A673 (cell line): Measurements from ENCODE around the gene ARX. TPM values are rescaled to one million over a fixed set of nuclear protein-coding genes. Genes with fewer than 3 reads are reported as not detected.

Source experiments
- BruUV-seq: library from RNA; stranded (reverse); fragments of 400-500 nt; replicated peaks from 2 replicates; lab custom pipeline; 2021; lab: Mats Ljungman, UMichigan
- CTCF ChIA-PET: fragments of 300-600 bp; sonication (Branson Sonifier 250); formaldehyde crosslinking; loops from one replicate; lab custom pipeline; 2022; ENCODE audit warnings: antibody characterized with exemption; lab: Charles Lee
- POLR2A ChIA-PET: fragments of 300-600 bp; sonication (Branson Sonifier 250); formaldehyde crosslinking; loops from one replicate; lab custom pipeline; 2022; ENCODE audit warnings: antibody characterized with exemption; ENCODE audit not compliant: low non-redundant PET; lab: Charles Lee
- DNase-seq: peaks from one replicate; pipeline ENCODE4 v3.0.0-alpha.2; 2015; ENCODE audit warnings: low spot score
- H3K27ac ChIP-seq: fragments of 200-600 bp; sonication (generic); 2 replicates; pipeline ENCODE4 v1.5.1; 2016; ENCODE audit warnings: mixed run types, low read depth, mild to moderate bottlenecking, mixed read lengths, antibody characterized with exemption, low read length; ENCODE audit not compliant: poor library complexity, severe bottlenecking
- H3K27me3 ChIP-seq: fragments of 200-600 bp; sonication (generic); replicated peaks from 2 replicates; pipeline ENCODE4 v1.6.1; 2017; ENCODE audit warnings: mixed run types, low read depth, mild to moderate bottlenecking, mixed read lengths, antibody characterized with exemption, low read length; ENCODE audit not compliant: insufficient read depth, poor library complexity
- H3K36me3 ChIP-seq: fragments of 200-600 bp; sonication (generic); 2 replicates; pipeline ENCODE4 v1.6.1; 2016; ENCODE audit warnings: mixed run types, mild to moderate bottlenecking, mixed read lengths, antibody characterized with exemption, low read length; ENCODE audit not compliant: insufficient read depth, poor library complexity, severe bottlenecking
- H3K4me1 ChIP-seq: fragments of 200-600 bp; sonication (generic); 2 replicates; pipeline ENCODE4 v1.6.1; 2017; ENCODE audit warnings: mixed run types, mild to moderate bottlenecking, mixed read lengths, antibody characterized with exemption, low read length; ENCODE audit not compliant: insufficient read depth, poor library complexity, severe bottlenecking
- H3K4me3 ChIP-seq: fragments of 200-600 bp; sonication (generic); 2 replicates; pipeline ENCODE4 v1.5.1; 2016; ENCODE audit warnings: low read depth, mixed run types, mild to moderate bottlenecking, mixed read lengths, low read length; ENCODE audit not compliant: poor library complexity, severe bottlenecking
- H3K9me3 ChIP-seq: fragments of 200-600 bp; sonication (generic); 2 replicates; pipeline ENCODE4 v1.6.1; 2016; ENCODE audit warnings: mixed run types, low read depth, mild to moderate bottlenecking, mixed read lengths, antibody characterized with exemption, low read length; ENCODE audit not compliant: poor library complexity, severe bottlenecking
- EZH2 ChIP-seq: fragments of 200-600 bp; sonication (generic); IDR thresholded peaks from 2 replicates; pipeline ENCODE4 v1.6.1; 2017; ENCODE audit warnings: borderline replicate concordance, low read depth, mild to moderate bottlenecking, mixed read lengths, antibody characterized with exemption, low read length; ENCODE audit not compliant: poor library complexity, severe bottlenecking
- intact Hi-C: fragments of 100-400 bp; cut with micrococcal nuclease; formaldehyde crosslinking; loops from one replicate; pipeline ENCODE4 v1.10.0; 2022; ENCODE audit not compliant: unreplicated experiment
- total RNA-seq: library from RNA; stranded (reverse); gene quantifications from 2 replicates; pipeline ENCODE4 v1.2.3, GENCODE V29; 2021
- TF ChIP-seq, protein P1 (sequence below): fragments of 300-800, 200-600 bp; sonication (generic); conservative IDR thresholded peaks from 2 replicates; pipeline ENCODE4 v1.5.1; 2017; ENCODE audit warnings: low read depth, mild to moderate bottlenecking, antibody characterized with exemption, low read length, moderate library complexity, mixed read lengths

Gene ARX
- total RNA-seq, 1 experiment from 2014 or later: 32.0 TPM

DNA sequence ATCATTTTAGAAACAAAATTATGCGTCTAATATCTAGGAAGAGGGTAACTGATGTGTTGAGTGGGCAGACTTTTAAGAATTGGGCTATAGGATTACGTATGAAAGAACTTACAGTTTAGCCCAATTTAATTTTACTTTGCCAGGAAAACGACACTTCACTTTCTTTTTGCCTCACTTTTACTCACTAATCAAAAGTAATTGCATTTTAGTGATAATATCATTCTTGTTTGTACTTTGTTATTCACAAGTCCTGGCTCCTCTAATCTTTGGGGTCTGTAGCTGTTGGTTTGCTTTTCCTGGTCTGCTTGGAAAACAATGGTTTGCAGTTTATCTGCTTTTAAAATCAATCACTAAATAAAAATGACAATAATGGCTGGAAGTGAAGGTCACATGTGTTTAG, 2.9 kb upstream of the ARX start:
- ChIA-PET CTCF (no interaction called here), POLR2A (no interaction called here)
- no TSS peak for BruUV-seq
- Histone ChIP-seq H3K36me3 (no peaks in the 10 kb centered on the region), H3K9me3 (no peaks in the 10 kb centered on the region), H3K27ac (peak overlapping the region; percentile 71), H3K4me1 (peaks cover 36% of the 10 kb centered on the region), H3K27me3 (no peaks in the 10 kb centered on the region), H3K4me3 (no peak overlapping the region)
- intact Hi-C loops: loop anchor here (5.0 to 10.0 kb wide), 3 partner anchors 34 to 266 kb away; no protein-coding TSS in a partner anchor
- DNase-seq: no peak
- no peak for TF ChIP-seq EZH2
- TF ChIP-seq, protein P1, sequence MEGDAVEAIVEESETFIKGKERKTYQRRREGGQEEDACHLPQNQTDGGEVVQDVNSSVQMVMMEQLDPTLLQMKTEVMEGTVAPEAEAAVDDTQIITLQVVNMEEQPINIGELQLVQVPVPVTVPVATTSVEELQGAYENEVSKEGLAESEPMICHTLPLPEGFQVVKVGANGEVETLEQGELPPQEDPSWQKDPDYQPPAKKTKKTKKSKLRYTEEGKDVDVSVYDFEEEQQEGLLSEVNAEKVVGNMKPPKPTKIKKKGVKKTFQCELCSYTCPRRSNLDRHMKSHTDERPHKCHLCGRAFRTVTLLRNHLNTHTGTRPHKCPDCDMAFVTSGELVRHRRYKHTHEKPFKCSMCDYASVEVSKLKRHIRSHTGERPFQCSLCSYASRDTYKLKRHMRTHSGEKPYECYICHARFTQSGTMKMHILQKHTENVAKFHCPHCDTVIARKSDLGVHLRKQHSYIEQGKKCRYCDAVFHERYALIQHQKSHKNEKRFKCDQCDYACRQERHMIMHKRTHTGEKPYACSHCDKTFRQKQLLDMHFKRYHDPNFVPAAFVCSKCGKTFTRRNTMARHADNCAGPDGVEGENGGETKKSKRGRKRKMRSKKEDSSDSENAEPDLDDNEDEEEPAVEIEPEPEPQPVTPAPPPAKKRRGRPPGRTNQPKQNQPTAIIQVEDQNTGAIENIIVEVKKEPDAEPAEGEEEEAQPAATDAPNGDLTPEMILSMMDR: no peak

DNA sequence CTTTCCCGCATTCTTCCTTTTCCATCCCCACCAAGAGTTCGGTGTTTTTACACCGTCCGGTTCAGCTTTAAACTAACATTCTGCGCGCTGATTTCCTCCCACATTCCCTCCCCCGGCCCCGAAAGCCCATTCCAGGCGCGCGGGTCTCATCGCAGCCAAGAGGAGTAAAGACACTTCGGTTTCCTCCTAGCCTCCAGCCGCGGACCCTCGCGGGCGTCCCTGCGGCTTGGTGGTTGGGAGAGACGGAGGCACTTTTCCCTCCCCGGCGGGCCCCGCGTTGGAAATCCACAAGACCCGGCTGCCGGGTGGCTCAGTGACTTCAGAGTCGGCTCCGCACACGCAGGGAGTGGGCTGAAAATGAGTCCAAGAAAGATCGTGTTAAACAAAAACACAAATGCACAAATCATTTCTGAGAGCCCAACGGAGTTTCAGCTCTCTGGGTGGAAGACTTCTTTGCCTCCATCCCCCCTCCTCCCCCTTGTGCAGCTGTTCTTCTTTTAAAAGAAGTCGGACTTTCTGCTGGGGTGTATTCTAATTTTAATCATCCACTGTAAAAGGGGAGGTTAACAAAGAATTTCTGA, 2.0 kb upstream of the ARX start:
- no peaks in the 10 kb centered on the region for H3K36me3 ChIP-seq
- H3K4me3 ChIP-seq: peak overlapping the region; percentile 49
- ChIA-PET POLR2A (no interaction called here), CTCF (interaction anchor here (0.6 kb wide), 1 partner anchor 265 kb away, joined by 3 read pairs; no protein-coding TSS in a partner anchor)
- intact Hi-C loops: loop anchor here (2.0 to 10.0 kb wide), 4 partner anchors 35 to 267 kb away; no protein-coding TSS in a partner anchor
- no peaks in the 10 kb centered on the region for H3K27me3 ChIP-seq
- H3K4me1 ChIP-seq: peaks cover 33% of the 10 kb centered on the region
- peak overlapping the region; percentile 66 for H3K27ac ChIP-seq
- DNase-seq: peak; percentile 79
- H3K9me3 ChIP-seq: no peaks in the 10 kb centered on the region
- peak; percentile 33 for TF ChIP-seq EZH2
- TF ChIP-seq, protein P1: no peak
- no TSS peak for BruUV-seq

DNA sequence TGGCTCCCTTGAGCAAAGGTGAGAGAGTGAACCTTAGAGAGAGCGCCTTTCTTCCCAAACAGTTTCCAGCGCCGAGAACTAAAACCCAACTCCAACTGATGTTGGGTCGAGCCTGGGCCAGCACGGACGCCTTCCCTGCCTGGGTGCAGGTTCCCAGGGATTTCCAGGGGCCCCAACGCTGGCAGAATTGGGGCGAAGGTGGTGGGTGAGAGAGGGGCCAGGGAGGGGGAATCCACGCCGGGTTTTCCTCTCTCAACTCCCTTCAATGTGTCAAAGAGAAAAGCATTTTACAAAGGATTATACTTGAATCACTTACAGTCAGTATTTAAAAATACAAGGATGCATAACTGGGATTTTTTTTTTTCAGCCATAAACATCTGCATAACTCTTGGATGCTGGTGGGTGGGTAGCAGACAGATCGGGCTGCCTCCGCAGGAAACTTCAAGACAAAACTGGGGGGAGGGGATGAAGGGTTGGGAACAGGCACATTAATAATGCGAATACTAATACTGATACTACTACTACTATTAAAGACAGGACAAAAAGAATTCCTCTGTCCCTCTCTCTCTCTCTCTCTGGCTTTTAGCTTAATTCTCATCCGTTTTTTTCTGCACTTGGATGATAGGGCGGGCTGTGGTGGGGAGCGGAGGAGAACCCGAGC, 1.3 kb upstream of the ARX start:
- CTCF ChIA-PET: interaction anchor here (0.6 kb wide), 2 partner anchors 66 to 264 kb away, joined by 3 to 5 read pairs; no protein-coding TSS in a partner anchor
- H3K27ac ChIP-seq: peak overlapping the region; percentile 66
- no TSS peak for BruUV-seq
- peak overlapping the region; percentile 49 for H3K4me3 ChIP-seq
- peaks cover 5% of the 10 kb centered on the region for H3K36me3 ChIP-seq
- DNase-seq: no peak
- intact Hi-C loops: loop anchor here (2.0 to 10.0 kb wide), 4 partner anchors 35 to 268 kb away; no protein-coding TSS in a partner anchor
- TF ChIP-seq, protein P1: no peak
- TF ChIP-seq EZH2: no peak
- H3K9me3 ChIP-seq: no peaks in the 10 kb centered on the region
- no peaks in the 10 kb centered on the region for H3K27me3 ChIP-seq
- peaks cover 31% of the 10 kb centered on the region for H3K4me1 ChIP-seq
- POLR2A ChIA-PET: no interaction called here
